Activated CD4-positive, CD25-positive, alpha-beta regulatory T cell treated with anti-CD3 and anti-CD28 coated beads, Interleukin-2, amount 50 U/mL, for 24 hours (primary cell): Measurements from ENCODE around the gene C7.
"Not testable (repeated sequence)": the region's sequence is repeated elsewhere in the genome, so short reads cannot be mapped to it uniquely, and the experiment has no call there.

ENCODE experiments used
- ATAC-seq, 2 donors: fragments of 150-1000 bp; cut with Tn5 transposase; one replicate each; pipeline ENCODE4 v1.10.0; 2021; ENCODE audit warnings: mild to moderate bottlenecking in 1 of 2, moderate library complexity in 1 of 2

C7 gene

GRCh38 chr5:40991981-40992559, 82.8 kb downstream of the C7 start:
- no peak for ATAC-seq

DNA sequence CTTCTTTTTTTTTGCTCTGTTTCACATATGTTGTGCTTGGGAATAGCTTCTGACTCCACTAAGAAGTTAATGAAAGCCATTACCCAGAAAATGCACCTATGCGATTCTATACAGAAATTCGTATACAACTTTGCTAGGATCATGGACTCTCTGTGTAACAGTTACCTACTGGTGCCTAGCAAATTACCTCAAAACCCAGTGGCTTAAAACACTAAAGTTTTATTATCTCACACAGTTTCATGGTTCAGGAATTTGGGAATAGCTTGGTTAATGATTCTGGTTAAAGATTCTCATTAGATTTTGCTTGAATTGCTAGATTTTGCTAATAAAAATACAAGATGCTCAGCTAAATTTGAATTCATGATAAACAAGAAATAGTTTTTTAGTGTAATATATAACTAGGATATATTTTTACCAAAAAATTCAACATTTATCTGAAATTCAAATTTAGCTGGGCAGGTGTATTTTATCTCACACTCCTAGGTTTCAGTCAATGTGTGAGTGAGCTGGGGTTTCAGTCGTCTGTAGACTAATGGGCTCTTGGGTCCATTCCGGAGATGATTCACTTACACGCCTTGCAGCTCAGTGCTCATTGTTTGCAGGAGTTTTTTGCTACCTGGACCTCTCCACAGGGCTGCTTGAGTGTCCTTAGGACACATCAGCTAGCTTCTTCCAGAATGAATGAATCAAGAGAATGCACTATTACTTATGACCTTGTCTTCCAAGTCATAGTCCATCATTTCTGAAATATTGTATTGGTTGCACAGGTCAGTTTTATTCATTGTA, 86.7 kb downstream of the C7 start:
- ATAC-seq = no peak

DNA sequence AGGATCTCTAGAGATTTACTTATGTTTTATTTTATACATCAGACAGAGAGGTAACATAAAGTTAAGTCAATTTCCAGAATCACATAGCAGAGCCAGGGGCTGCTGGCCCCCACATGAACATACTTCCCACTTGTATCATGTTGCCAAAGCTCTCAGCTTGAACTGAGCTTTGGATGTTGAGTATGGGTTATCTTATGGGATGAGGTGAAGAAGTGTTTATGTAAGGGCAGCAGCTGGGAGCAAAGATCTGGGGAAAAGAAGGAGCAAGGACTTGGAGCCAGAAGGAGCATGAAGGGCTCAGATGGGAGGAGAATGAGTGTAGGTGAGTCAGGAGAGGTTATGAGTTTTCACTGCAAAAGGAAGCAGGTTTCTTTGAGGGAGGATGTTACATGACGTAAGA, 89.8 kb downstream of the C7 start:
- no peak for ATAC-seq

DNA sequence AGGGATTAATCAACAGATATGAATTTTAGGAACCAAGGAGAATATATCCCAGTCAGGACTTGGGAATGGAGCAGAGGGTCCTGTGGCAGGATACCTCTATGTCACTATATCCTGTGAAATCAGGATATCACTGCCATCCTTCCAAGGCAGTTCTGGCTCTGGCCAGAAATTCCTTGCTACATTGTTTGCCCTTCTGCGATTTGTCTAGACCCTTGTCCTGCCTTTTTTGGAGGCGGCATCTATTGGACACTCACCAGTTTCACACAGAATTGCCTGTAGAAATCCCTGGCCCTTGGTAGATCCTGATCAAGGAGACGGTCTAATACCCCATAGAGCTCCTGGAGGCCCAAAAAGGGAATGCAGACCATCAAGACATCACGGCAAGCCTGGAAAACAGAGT, 90.7 kb downstream of the C7 start:
- no peak for ATAC-seq

GRCh38 chr5:41003670-41004376, 94.5 kb downstream of the C7 start:
- ATAC-seq = no peak

DNA sequence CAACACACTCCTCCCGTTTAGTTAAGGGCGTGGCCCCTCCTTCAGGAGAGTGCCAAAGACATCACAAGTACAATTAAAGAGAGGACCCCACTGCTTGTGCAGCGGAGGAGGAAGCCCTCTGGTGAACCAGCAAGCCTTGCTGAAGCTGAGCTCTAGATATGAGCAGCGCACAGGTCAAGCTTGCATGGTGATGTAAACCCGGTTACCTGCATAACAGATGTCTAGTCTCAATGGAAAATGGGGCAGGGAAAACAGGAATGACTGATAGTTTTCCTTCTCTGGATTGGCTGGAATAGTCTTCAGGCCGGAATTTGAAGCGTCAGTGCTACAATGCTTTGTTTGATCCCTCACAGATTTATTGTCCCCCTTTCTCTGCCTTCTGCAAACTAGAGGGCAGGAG, 95.6 kb downstream of the C7 start:
- ATAC-seq = no peak

GRCh38 chr5:41009232-41009631, 99.9 kb downstream of the C7 start:
- no peak for ATAC-seq

- no peak for ATAC-seq
These were observed 101.3 kb downstream of the C7 start for GRCh38 chr5:41010572-41010971.

- no peak for ATAC-seq
These were observed 103.0 kb downstream of the C7 start for GRCh38 chr5:41012318-41012717.

DNA sequence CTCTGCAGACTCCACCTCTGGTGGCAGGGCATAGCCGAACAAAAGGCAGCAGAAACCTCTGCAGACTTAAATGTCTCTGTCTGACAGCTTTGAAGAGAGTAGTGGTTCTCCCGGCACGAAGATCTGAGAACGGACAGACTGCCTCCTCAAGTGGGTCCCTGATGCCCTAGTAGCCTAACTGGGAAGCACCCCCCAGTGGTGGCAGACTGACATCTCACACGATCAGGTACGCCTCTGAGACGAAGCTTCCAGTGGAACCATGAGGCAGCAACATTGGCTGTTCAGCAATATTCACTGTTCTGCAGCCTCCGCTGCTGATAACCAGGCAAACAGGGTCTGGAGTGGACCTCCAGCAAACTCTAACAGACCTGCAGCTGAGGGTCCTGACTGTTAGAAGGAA, 113.3 kb downstream of the C7 start:
- ATAC-seq = not testable (repeated sequence)
